Tibial nerve (tissue), 3 donors: Measurements from ENCODE around the gene PPP1R15B.

Experiments used
- EP300 ChIP-seq, 2 donors: sonication (generic); formaldehyde crosslinking; IDR thresholded peaks; one replicate each; pipeline ENCODE4 v1.6.1; 2017; ENCODE audit warnings: antibody characterized with exemption in 2 of 2, mild to moderate bottlenecking in 1 of 2
- POLR2A ChIP-seq, 2 donors: fragments of 450-650 bp; IDR thresholded peaks; one replicate each; pipeline ENCODE4 v1.6.1; 2017; ENCODE audit warnings: antibody characterized with exemption in 2 of 2, mild to moderate bottlenecking in 2 of 2, moderate library complexity in 2 of 2

DNA sequence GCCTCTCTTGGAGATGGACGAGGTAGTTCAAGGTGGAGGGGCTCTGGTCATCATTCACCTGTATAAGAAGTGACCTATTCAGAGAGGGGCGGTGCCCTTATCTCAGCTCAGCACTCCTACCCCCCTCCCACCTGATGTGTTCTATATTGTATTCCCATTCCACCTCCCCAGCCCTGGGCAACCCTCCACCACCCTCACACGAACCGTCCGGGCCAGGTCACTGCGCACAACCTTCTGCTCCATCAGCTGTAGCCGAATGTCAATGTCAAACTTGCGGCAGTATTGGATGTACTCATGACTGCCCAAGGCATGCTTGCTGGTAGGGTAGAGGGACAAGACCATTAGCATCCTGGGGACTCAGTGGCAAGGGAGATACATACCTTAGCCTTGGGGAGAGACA, 48.7 kb upstream of the PPP1R15B start:
- TF ChIP-seq EP300 (IDR thresholded peaks at IDR 0.05) (no peak), POLR2A (IDR thresholded peaks at IDR 0.05) (no peak)
